Smooth muscle cell of the coronary artery (primary cell): ENCODE measurements around the gene MIA3. TPM values are rescaled to one million over a fixed set of nuclear protein-coding genes. Genes with fewer than 3 reads are reported as not detected.

Experiments used
- total RNA-seq: library from RNA; depleted of rRNA; stranded (reverse); fragments of >200 nt; gene quantifications from 2 replicates; pipeline ENCODE4 v1.2.3, GENCODE V29; 2014; ENCODE audit warnings: low replicate concordance

Gene MIA3
- total RNA-seq, result 34.4 and 38.8 TPM in 2 replicates

GRCh38 chr1:222618001-222618879, at the start of gene MIA3:
Gene MIA3, plus strand, starts transcription at chr1:222618097. Its CDS starts 14 bp downstream, at chr1:222618111.

GRCh38 chr1:222589462-222590302, 28.2 kb upstream of the MIA3 start, which contains the start of gene TAF1A:
Gene TAF1A, minus strand, starts transcription at chr1:222589933.

GRCh38 chr1:222712253-222713090, 94.6 kb downstream of the MIA3 start, which contains the start of the genes AIDA and BROX:
Gene AIDA, minus strand, starts transcription at chr1:222712491. Its CDS starts 174 bp downstream, at chr1:222712317.
Gene BROX, plus strand, starts transcription at chr1:222712564. Its CDS starts 3,136 bp downstream, at chr1:222715700.

Other genes with a start within 250 kb of the MIA3 start
- 0.15 and 0.35 TPM in 2 replicates for gene HHIPL2, start 70.0 kb upstream of the MIA3 start, total RNA-seq
- 4.9 and 6.5 TPM in 2 replicates for gene TAF1A, start 28.2 kb upstream of the MIA3 start, total RNA-seq
- 34.1 and 42.8 TPM in 2 replicates for gene AIDA, start 94.4 kb downstream of the MIA3 start, total RNA-seq
- gene BROX, start 94.5 kb downstream of the MIA3 start, total RNA-seq, result 15.7 and 26.5 TPM in 2 replicates
- not detected in 2 replicates for gene FAM177B, start 119.1 kb downstream of the MIA3 start, total RNA-seq
- gene DISP1, start 196.9 kb downstream of the MIA3 start, total RNA-seq, result 2.1 and 5.1 TPM in 2 replicates